WERI-Rb-1 (cell line): ENCODE measurements around the gene KRT86.

Experiments used
- DNase-seq: peaks from one replicate; pipeline ENCODE4 v3.0.0-alpha.2; 2020
- H3K27ac ChIP-seq: fragments of 250-450 bp; sonication (Bioruptor Pico); 2 replicates; pipeline ENCODE4 v1.5.1; 2020; ENCODE audit warnings: mild to moderate bottlenecking, moderate library complexity
- H3K27me3 ChIP-seq: fragments of 250-450 bp; sonication (Bioruptor Pico); 2 replicates; pipeline ENCODE4 v1.5.1; 2021; ENCODE audit warnings: mild to moderate bottlenecking, low read depth, moderate library complexity; ENCODE audit not compliant: insufficient read depth, severe bottlenecking
- H3K36me3 ChIP-seq: fragments of 250-450 bp; sonication (Bioruptor Pico); 2 replicates; pipeline ENCODE4 v1.5.1; 2020; ENCODE audit warnings: mild to moderate bottlenecking, moderate library complexity
- H3K4me3 ChIP-seq: 2 replicates; pipeline ENCODE4 v1.5.1; 2011; ENCODE audit warnings: low read depth, mild to moderate bottlenecking, control low read depth, low read length
- H3K9me3 ChIP-seq: fragments of 250-450 bp; sonication (Bioruptor Pico); 2 replicates; pipeline ENCODE4 v1.5.1; 2021; ENCODE audit warnings: mild to moderate bottlenecking, moderate library complexity; ENCODE audit not compliant: severe bottlenecking
- TF ChIP-seq, protein P1 (sequence below): IDR thresholded peaks from 2 replicates; pipeline ENCODE4 v1.5.1; 2011; ENCODE audit warnings: low read depth, mild to moderate bottlenecking, control low read depth, inconsistent platforms, low read length

KRT86 gene

DNA sequence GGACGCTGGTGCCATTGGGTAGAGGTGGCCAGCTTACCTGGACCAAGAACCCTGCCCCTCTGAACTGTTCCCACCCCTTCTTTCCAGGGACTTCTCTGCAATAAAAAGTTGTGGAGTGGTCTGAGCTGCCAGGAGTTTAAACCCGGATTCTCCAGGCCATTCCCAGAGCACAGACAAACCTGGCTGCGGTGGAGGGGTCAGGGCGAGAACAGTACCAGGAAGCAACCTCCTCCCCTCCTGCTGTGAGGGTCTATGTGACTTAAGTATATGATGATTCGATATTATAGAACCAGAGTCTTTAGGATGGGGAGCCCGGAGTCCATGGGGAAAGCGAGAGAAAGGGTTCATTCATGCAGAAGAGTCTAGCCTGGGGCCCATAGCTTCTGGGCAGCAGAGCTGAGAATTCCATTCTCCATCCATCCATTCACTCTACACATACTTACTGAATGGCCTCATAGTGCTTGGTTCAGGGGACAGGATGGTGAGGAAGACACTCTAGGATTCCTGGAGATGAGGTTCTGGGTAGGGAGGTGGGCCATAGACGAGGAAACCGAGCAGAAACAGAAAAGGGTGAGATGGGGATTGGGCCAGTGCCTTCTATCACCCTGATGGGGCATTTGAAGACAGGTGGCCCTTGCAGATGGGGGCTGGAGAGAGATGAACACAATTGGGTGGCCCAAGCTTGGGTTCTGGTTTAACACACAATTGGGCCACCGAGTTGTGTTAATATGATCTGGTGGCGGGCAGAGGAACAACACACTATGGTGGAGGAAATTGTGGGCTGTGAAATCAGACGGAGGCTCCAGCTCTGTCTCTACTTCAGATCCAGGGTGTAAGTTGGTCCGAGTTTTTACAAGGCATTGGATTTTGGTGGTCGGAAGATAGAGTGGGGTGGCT is 5.2 kb downstream of the KRT86 start:
- H3K27me3 ChIP-seq, result peaks cover 54% of the 10 kb centered on the region
- DNase-seq, result no peak
- TF ChIP-seq, protein P1, sequence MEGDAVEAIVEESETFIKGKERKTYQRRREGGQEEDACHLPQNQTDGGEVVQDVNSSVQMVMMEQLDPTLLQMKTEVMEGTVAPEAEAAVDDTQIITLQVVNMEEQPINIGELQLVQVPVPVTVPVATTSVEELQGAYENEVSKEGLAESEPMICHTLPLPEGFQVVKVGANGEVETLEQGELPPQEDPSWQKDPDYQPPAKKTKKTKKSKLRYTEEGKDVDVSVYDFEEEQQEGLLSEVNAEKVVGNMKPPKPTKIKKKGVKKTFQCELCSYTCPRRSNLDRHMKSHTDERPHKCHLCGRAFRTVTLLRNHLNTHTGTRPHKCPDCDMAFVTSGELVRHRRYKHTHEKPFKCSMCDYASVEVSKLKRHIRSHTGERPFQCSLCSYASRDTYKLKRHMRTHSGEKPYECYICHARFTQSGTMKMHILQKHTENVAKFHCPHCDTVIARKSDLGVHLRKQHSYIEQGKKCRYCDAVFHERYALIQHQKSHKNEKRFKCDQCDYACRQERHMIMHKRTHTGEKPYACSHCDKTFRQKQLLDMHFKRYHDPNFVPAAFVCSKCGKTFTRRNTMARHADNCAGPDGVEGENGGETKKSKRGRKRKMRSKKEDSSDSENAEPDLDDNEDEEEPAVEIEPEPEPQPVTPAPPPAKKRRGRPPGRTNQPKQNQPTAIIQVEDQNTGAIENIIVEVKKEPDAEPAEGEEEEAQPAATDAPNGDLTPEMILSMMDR, result no peak
- H3K36me3 ChIP-seq, result no peaks in the 10 kb centered on the region
- H3K4me3 ChIP-seq, result no peak overlapping the region
- H3K27ac ChIP-seq, result no peak overlapping the region
- no peaks in the 10 kb centered on the region for H3K9me3 ChIP-seq

DNA sequence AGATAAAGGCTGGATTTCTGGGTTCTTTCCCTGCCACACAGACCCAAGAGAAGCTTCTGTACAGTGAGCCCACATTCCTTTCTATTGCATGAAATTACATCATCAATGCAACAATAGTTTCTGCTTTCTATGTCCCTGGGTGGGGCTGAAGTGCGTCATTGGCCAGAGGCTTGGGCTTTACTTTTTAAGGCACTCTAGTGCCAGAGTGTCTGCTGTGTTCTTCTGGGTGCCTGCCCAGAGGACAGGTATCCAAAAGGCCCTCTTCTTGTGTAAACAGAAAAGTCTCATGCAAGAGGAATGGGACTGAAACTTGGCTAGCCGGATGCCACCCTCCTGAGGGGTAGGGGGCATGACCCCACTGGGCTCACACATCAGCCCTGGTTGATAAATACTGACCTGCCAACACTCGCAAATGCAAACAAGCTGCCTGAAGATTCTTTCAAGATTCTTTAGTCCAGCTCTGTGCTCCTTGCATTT is 5.9 kb downstream of the KRT86 start:
- DNase-seq, result no peak
- Histone ChIP-seq H3K27me3 (peaks cover 48% of the 10 kb centered on the region), H3K36me3 (no peaks in the 10 kb centered on the region), H3K27ac (no peak overlapping the region), H3K9me3 (no peaks in the 10 kb centered on the region), H3K4me3 (no peak overlapping the region)
- TF ChIP-seq, protein P1, result no peak

DNA sequence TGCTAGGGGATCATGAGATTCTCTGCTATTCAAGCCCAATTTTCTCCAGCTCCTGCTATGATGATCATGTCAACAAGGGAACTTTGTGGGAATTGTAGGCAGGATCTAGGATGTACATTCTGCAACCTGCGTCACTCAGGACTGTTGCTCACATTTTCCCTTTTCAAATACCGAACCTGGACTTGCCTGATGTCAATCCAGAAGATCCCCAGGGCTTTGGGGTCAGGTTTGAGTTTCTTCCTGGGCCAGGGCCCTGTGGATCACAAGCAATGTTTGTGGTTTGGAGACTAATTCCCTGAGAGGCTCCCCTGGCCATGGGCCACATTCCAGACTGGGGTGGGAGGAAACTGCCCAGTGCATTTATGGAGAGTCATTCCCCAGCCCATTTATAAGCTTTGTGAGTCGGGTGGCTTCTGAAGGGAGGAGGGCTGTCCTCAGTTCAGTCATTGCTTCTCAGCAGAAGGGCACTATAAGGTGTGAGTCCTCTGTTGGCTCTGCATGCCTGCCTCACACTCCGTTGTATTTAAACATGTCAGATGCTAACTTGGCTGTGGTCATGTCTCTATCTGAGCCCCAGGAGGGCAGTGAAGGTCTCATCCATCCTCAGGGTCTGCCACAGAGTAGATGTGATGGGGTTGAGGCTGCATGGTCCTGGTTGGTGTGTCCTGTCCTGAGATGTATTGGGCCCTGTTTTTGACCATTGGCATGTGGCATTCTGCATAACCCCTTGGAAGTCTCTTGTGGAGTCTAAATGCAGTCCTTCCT is 6.5 kb downstream of the KRT86 start:
- DNase-seq, result no peak
- TF ChIP-seq, protein P1, result no peak
- H3K36me3 ChIP-seq, result no peaks in the 10 kb centered on the region
- H3K9me3 ChIP-seq, result no peaks in the 10 kb centered on the region
- H3K4me3 ChIP-seq, result no peak overlapping the region
- peaks cover 47% of the 10 kb centered on the region for H3K27me3 ChIP-seq
- H3K27ac ChIP-seq, result no peak overlapping the region

DNA sequence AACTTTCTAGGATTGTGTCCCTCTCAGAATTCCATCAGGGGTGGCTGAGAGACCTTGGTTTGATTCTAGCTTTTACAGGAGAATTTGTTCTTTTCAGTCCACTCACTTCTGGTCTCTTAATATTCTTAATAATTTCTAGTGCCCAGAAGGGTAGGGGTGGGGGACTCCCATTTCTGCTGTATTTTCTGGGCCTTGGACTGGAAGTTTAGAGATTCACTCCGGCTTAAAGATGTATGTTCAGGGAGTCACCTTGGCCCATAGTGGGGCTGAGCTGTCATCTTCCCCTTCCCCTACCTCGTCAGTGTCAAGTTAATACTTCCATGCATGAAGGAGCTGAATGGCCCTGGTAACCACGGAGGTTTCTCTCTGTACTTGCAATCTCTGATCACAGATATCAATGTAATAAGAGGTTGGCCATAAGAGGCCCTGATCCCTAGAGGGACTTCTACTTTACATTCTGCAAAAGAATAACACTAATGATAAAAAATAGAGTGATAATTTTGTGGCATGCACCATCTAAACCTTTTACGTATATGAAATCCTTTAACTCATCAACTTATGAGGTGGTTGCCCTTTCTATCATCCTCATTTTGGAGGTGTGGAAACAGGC is 10.2 kb downstream of the KRT86 start:
- no peaks in the 10 kb centered on the region for H3K36me3 ChIP-seq
- H3K9me3 ChIP-seq, result no peaks in the 10 kb centered on the region
- no peak overlapping the region for H3K4me3 ChIP-seq
- TF ChIP-seq, protein P1, result no peak
- no peak for DNase-seq
- H3K27ac ChIP-seq, result no peak overlapping the region
- peaks cover 27% of the 10 kb centered on the region for H3K27me3 ChIP-seq

DNA sequence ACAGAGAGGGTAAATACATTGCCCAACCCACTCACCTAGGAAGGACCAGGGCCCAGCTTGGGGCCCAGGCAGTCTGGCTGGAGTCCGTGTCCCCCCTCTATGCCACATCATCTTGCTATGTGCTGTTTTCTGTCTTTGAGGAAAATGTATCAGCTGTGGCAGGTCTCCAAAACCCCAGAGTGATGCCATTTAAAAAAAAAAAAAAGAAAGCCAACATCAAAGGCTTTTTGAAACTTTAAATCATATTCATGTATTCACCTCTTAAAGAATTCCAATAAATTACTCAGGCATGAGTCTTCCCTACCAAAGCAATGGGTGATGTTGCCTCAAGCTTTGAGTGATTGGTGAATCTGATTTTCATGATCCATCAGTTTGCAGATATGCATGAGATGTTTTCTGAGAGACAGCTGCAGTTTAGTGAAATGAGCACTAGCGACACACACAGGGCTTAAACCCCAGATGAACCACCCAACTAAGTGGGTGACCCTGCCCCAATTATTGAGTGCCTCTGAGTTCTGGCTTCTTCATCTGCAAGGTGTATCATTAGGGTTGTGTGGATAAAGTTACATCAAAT is 10.8 kb downstream of the KRT86 start:
- Histone ChIP-seq H3K36me3 (no peaks in the 10 kb centered on the region), H3K27me3 (peaks cover 26% of the 10 kb centered on the region), H3K4me3 (no peak overlapping the region), H3K27ac (no peak overlapping the region), H3K9me3 (no peaks in the 10 kb centered on the region)
- no peak for DNase-seq
- TF ChIP-seq, protein P1, result no peak
